Stromal cell of bone marrow (primary cell): ENCODE data around the gene DDX60.
"Not testable (repeated sequence)": the region's sequence is repeated elsewhere in the genome, so short reads cannot be mapped to it uniquely, and the experiment has no call there.

ENCODE experiments used
- DNase-seq: peaks from one replicate; pipeline ENCODE4 v3.0.0-alpha.2; 2012; ENCODE audit warnings: low read depth

Gene DDX60, protein sequence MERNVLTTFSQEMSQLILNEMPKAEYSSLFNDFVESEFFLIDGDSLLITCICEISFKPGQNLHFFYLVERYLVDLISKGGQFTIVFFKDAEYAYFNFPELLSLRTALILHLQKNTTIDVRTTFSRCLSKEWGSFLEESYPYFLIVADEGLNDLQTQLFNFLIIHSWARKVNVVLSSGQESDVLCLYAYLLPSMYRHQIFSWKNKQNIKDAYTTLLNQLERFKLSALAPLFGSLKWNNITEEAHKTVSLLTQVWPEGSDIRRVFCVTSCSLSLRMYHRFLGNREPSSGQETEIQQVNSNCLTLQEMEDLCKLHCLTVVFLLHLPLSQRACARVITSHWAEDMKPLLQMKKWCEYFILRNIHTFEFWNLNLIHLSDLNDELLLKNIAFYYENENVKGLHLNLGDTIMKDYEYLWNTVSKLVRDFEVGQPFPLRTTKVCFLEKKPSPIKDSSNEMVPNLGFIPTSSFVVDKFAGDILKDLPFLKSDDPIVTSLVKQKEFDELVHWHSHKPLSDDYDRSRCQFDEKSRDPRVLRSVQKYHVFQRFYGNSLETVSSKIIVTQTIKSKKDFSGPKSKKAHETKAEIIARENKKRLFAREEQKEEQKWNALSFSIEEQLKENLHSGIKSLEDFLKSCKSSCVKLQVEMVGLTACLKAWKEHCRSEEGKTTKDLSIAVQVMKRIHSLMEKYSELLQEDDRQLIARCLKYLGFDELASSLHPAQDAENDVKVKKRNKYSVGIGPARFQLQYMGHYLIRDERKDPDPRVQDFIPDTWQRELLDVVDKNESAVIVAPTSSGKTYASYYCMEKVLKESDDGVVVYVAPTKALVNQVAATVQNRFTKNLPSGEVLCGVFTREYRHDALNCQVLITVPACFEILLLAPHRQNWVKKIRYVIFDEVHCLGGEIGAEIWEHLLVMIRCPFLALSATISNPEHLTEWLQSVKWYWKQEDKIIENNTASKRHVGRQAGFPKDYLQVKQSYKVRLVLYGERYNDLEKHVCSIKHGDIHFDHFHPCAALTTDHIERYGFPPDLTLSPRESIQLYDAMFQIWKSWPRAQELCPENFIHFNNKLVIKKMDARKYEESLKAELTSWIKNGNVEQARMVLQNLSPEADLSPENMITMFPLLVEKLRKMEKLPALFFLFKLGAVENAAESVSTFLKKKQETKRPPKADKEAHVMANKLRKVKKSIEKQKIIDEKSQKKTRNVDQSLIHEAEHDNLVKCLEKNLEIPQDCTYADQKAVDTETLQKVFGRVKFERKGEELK (N-terminal part only)

DNA sequence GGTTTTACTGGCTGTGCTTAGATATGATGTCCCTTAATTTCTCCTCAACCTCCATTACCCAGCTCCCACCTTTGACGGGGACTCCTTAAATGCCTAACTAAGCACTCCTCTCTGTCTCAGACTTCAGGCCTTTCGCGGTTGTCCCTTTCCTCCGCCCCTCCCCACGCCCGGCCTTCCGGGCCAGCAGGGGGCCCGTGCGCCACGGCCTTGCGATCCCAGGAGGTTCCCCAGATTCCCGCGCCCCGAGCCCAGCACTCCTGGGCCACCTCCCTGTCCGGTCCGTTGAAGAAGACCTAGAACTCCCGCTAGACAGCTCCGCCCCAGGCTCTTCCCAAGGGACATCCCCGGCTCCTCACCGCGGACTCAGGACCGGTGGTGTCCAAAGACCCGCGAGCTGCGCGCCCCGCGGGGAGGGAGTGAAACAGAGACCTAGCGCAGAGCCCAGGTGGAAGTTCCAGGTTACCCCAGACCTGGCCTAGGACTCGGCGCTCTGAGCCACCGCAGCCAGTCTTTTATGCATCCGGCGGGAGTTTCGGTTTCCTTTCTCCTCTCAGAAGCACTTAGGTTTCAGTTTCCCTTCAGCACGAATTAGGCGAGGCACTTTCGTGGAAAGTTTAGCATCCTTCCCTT lies at the start of gene DDX60:
DDX60 (minus strand) TSS at position 487 of the 630 bp plus-strand sequence. CDS start 7,493 bp downstream, outside the sequence.
- DNase-seq: peak; percentile 73

DNA sequence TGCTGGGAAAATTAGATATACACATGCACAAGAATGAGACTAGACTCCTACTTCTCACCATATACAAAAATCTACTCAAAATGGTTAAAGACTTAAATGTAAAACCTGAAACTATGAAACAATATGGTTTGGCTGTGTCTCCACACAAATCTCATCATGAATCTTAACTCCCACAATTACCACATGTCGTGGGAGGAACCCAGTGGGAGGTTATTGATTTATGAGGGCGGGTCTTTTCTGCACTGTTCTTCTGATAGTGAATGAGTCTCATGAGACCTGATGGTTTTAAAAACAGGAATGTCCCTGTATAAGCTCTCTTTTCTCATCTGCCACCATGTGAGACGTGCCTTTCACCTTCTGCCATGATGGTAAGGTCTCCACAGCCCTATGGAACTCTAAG lies 48.5 kb upstream of the DDX60 start:
- DNase-seq: no peak

DNA sequence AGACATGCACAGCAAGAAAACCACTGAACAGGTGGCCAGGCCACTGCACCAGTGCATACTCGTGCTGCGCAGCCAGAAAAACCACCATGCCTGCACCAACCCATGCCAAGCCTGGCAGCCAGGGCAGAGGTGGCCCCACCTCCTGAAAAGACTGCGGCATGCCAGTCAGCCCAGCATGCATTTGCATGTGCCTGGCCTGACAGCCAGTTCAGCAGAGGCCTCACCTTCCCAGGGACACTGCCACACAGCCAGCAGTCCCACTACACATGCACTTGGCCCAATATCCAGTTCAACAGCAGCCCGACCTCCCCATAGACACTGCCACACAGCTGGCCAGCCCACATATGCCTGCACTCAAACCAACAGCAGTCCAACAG lies 43.5 kb upstream of the DDX60 start:
- DNase-seq: no peak

DNA sequence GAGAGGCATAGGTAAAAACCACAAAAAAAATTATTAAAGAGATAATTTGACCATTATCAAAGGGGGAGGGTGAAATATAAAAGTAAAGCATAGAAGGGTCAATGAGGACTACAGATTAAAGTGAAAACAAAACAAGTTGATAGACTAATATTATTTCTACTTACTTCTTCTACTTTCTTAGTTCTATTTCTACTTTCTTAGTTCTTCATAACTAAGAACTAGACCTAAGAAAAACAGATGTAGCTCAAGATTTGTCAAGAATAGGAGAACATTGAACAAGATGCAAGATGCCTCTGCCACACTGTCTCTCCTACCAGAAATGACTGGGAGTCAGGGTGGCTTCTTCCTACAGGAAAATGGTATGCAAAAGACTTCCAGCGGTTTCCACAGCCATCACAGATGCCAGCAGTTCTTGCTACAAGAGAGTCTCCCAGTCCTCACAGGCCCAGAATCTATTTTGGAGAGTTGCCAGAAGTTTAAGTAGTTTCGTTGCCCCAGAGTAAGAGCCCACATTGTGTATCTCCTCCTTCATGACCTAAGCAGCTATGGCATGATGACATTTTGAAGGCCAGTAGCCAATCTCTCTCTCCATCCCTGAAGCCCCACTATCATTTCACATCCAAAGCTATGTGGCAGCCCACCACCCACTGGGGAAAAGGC lies 42.9 kb upstream of the DDX60 start:
- no peak for DNase-seq

DNA sequence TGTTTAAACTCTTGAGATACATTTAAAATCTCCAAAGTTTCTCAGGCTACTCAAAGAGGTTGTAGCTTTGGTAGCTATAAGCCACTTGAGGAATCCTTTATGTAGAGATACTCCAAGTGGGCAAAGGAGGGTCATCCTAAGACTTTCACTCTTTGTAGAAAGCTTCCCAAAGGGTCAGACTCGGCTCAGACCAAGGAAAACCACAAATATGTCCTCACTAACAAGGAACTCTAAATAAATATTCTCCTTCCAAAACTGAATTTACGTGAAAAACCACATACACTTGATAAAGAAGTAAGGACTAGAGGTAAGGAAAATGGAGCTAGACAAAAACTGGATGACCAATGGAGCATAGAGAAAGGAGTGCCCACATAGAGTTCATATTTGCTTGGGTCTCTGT lies 41.7 kb upstream of the DDX60 start:
- no peak for DNase-seq

DNA sequence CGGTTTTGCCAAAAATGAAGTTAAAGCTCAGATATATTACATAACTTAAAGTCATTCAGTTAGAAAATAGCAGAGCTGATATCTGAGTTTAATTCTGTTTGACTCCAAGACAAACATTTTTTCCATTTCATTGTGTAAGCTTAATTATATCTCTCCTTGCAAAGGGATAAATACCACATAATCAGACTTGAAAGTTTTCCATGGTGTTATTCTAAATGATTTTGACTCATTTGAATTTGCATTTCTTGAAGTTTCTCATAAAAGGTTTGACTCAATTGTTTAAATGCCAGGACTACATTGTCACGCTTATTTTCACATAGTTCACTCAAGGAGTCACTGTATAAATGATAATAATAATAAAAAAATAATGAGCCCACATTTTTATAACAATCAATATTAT lies 39.4 kb upstream of the DDX60 start:
- DNase-seq: no peak

DNA sequence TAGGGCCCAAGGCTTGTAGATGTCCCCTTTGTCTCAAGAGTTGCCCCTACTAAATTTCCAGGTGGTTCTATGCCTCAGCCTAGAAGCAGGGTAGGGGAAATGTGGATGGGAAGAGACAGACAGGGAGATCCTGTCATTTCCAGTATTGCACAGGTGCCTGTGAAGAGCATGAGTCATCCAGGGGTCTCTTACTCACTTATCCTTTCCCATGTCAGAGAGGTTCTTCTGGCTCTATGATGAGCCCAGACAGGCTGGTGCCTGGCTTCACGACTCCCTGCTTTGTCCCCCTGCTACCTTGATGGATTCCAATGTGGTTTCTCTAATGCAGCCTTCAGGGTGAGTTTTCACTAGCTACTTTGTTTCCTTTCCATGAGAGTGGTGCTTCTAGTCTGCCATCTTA lies 35.2 kb upstream of the DDX60 start:
- no peak for DNase-seq

DNA sequence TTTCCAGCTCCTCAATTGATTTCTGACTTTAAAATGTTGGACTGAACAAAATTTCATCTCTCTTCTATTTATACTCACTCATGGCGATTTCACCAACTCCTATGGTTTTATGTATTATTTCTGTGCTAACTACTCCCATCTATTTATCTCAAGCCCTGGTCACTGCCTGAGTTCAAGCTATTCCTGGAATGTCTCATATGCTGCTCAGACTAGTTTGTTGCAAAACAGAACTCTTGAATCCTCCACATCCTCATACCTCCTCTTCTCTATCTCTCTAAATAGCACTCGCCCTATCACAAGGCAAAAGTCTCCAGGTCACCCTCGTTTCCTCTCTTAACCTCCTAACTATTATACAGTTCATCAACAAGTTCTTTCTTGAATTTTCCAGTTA lies 19.0 kb upstream of the DDX60 start:
- no peak for DNase-seq

DNA sequence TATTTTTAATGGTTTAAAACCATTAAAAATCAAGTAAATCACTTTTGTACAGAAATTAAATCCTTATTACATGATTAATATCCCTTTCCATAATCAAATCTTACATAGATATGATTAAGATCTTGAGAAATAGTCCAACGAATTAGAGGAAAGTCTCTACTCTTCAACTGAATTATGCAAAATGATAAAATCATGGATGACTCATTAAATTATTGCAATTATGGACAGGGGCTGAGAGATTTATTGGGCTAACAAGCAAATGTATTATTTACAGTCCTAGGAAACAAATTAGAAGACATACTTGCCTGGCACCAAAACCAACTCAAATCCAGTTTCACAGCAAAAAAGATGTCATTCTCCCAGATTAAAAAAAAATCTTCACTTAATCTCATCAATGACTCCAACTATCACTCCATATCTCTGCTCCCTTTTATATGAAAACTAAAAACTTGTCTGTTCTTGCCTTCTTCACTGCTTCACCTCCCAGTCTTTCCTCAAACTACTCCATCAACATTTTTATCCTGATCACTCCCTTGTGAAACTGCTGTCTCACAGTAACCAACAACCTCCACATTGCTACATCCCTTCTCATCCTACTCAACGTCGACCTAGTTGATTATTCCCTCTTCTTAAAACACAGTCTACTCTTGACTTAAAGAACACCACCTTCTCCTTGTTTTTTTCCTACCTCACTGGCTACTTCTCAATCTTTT lies 18.4 kb upstream of the DDX60 start:
- no peak for DNase-seq

DNA sequence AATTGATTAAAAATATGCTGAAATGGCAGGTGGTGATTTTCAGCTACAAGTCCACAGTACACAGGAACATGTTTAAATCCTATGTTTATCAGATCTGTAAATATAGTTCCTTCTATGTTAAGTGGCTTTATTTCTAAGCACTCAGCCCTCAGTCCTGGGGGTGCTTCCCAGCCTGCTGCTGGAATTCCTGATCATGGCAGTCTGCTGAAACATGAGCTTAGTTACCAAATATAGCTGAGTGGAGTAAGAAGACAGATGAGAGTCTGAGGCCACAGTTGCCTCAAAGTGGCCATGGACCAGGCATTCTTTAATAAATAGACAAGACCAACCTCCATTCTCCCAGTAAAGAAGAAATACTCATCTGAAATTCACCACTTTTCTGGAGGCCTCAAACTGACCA lies 17.1 kb upstream of the DDX60 start:
- DNase-seq: no peak

DNA sequence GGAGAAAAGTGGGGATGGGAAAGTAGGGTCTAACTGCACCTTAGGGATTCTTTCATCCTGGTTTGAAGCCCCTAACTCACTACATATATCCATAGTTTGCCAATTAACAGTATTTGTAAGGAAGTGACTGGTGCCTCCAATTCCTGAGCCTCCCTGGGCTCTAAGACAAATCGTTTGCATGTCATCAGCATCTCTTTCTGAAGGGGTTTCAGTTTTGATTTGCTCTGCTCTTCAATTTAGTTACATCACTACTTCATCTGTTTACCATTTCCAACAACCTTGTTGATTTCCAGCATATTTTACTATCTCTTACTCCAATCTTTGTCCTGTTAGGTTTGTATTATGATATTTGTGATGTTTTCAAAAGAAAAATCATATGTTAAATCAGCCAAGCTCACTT lies 15.5 kb upstream of the DDX60 start:
- no peak for DNase-seq

DNA sequence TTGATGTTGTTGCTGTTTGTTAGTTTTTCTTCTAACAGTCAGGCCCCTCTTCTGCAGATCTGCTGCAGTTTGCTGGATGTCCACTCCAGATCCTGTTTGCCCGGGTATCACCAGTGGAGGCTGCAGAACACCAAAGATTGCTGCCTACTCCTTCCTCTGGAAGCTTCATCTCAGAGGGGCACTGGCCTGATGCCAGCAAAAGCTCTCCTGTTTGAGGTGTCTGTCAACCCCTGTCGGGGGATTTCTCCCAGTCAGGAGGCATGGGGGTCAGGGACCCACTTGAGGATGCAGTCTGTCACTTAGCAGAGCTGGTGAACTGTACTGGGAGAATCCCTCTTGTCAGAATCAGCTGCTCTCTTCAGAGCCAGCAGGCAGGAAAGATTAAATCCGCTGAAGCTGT lies 12.0 kb upstream of the DDX60 start:
- DNase-seq: not testable (repeated sequence)

DNA sequence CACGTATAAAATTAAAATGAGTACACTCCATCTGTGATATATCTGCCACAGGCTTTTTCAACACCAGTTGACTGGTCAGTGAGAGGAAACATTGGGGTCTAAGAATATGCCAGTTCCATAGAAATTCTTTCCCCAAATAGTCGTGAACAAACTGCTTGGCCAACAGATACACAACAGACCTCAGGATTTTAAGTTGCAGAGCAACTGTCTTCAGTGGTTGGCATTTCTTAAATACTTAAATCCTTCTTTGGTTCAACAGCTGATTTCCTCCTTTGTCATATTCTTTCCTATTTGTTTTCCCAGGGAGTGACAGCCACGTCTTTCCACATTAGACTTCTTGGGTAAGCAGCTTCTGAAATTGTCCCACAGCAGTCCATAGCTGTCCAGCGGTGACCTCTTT lies 7.0 kb upstream of the DDX60 start:
- DNase-seq: no peak

DNA sequence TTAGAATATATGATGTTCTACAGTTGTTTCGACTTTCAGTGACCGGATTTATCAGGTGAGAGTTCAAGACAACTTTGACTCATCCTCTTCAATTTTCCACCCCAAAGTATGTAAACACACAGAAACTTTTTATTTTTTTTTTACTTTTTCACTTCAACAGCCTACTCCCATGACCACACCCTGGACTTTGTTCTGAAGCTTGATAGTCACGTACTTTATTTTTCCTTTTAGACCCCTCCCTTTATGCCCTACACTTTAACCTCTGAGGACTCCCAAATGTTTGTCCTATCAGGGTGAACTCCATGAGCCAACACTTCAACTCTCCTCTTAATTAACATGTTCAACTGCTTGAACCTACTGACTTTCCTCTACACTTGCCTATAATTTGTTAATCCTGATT lies 2.5 kb upstream of the DDX60 start:
- no peak for DNase-seq

DNA sequence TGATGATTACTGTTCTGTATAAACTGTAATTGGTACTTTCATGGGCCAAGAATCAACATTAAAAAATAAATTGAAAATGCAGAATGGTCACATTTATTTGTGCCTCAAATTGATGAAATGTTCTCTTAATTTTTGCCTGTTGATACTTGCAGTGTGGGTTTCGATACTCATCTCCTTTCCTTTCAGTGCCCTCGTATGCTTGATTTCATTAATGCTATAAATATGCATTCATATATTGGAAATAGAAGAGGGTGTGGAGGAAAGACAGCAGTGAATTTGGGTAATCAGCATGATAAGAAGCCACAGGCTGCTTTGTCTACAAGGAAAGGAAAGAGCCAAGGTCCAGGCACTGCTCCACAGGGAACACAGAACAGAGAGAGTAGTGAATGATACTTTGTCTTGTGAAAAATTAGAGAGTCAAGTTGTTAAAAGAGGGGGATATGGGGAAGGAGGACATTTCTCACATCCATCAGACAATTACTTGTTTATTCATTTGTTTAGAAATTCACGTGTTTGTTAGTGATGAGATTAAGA lies 1.0 kb upstream of the DDX60 start:
- DNase-seq: no peak

DNA sequence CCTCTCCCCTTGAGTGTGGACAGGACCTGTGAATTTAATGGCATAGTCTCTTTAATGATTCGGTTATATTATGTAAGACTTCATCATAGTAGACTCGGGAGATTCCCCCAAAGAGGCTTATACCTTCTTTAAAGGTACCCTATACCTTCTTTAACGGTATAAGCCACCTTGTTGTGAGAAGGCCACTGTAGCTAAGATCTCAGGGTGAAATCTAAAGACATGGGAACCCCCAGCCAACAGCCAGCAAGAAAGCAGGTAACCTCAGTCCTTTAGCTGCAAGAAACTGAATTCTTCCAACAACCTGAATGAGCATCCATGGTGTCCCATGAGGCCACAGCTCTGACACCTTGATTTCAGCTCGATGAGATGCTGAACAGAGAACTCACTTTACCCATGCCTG lies 931 bp downstream of the DDX60 start:
- DNase-seq: no peak

DNA sequence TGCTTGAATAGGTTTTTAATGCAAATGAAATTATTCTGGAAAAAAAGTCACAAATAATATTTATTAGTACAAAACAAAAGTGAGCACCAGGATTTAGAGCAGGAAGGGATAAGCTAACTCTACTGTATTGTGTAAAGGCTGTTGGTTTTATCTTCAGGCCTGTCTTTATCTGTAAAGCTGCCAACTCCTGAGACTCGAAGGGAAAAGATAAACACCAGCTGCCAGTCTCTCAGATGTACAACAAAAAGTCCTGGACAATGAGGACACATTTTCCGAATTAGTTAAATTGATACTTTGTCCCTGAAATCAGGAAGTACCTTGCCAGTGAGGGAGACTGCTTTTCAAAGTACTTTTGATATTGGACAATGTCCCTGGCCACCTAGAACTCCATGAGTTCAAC lies 8.8 kb downstream of the DDX60 start:
- no peak for DNase-seq

DNA sequence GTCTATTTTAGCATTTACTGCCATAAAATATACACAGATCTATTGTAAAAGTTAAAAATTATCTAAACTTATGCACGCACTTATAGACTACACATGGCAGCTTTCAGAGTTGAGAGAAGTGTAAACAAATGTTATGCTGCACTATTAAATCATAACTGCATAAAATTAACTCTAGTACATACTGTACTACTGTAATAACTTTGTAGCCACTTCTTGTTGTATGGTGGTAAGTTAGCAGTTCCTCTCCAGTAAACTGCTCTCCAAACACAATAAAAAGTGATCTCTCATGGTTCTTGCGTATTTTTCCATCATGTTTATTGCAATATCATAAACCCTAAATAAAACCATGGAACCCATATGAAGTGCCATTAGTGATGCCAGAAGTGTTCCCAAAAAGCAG lies 9.6 kb downstream of the DDX60 start:
- no peak for DNase-seq

DNA sequence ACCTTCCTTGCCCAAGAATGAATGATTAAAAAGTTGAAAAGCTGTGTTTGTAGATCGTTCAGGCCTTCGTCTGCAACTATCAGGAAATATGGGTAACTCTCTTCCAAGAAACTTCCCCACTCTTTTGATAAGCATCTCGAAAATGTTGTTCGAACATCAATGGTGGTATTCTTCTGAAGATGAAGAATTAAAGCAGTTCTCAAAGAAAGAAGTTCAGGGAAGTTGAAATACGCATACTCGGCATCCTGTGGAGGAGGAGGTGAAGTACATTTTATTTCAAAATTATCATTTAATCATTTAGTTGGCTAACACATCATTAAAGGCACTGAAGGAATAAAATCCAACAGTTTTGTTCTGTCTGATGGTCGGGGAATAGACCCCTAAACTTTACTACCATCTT lies 12.1 kb downstream of the DDX60 start:
- no peak for DNase-seq

DNA sequence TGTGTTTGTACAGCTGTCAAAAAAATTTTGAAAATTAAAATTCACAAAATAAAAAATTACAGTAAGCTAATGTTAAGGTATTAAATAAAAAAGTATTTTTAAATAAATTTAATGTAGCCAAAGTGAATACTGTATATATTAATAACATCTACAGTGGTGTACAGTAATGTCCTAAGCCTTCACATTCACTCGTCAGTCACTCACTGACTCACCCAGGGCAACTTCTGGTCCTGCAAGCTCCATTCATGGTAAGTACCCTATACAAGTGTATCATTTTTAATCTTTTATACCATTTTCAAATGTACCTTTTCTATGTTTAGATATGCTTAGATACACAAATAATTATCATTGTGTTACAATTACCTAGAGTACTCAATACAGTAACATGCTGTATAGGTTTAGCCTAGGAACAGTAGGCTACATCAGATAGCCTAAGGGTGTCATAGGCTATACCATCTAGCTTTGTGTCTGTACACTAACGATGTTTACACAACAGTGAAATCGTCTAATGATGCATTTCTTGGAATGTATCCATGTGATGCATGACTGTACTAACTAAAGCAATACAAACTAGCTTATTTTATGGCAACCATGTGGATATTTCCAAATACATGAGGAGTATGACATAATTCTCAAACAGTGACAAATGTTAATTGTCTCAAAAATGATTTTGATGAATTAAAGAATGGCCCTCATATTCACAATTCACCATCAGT lies 13.7 kb downstream of the DDX60 start:
- DNase-seq: no peak
